Measurements from ENCODE around the gene STXBP2.
"Not testable (repeated sequence)": the region's sequence is repeated elsewhere in the genome, so short reads cannot be mapped to it uniquely, and the experiment has no call there.

Gene STXBP2

DNA sequence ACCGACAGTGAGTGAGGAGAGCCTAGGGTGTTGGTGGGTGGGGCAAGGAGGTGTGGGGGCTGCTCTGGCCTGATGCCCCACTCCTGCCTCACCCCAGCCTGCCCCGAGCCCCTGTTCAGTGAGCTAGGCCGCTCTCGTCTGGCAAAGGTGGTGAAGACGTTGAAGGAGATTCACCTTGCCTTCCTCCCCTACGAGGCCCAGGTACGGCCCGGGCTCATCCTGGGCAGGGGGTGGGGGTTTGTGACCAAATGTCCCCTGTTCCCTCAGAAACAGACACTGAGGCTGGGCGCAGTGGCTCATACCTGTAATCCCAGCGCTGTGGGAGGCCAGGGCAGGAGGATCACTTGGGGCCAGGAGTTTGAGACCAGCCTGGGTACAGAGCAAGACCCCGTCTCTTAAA is 3.9 kb downstream of the STXBP2 start:
- TF ChIP-seq CTCF (IDR thresholded peaks at IDR 0.05) = no peak
- Histone ChIP-seq H3K9ac (no peak overlapping the region), H3K36me3 (ENCODE audit: control insufficient read depth, insufficient read depth, low read length) (no peaks in the 10 kb centered on the region), H2AFZ (no peak overlapping the region), H3K4me1 (no peaks in the 10 kb centered on the region), H3K27me3 (ENCODE audit: control insufficient read depth, insufficient read depth, low read length) (no peaks in the 10 kb centered on the region), H3K27ac (no peak overlapping the region), H3K4me2 (ENCODE audit: low read length) (no peak overlapping the region), H3K4me3 (ENCODE audit: low read depth, low read length) (no peak overlapping the region), H3K79me2 (no peaks in the 10 kb centered on the region), H3K9me3 (ENCODE audit: control insufficient read depth, low read length) (no peaks in the 10 kb centered on the region)

DNA sequence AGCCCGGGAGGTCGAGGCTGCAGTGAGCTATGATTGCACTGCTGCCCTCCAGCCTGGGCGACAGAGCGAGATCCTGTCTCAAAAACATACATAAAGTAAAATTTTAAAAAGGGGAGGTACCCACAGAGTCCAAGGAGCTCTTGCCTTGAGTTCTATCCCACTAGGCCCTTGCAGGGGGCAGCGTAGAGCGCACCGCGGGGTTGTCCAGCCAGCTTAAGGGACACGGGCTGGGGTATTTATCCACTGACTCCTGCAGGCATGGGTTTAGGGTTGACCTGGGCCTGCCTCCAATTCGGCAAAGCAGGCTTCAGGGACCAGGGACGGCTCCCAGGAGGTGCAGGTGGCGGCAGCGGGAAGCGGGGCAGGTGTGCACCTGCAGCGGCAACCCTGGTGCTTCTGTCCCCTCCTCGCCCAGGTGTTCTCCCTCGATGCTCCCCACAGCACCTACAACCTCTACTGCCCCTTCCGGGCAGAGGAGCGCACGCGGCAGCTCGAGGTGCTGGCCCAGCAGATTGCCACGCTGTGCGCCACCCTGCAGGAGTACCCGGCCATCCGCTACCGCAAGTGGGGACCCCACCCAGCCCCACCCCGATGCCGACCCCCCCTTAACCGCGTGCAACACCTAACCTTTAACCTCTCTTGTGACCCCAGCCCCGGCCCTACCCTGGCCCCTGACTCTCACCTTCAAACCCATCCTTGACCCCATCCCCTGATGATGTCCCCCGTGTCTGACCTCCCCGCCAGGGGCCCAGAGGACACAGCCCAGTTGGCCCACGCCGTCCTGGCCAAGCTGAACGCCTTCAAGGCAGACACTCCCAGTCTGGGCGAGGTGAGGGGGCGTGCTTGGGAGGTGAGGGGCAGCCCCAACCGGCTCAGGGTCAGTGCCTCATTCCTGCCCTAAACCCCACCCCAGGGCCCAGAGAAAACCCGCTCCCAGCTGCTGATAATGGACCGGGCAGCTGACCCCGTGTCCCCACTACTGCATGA is 4.7 kb downstream of the STXBP2 start:
- Histone ChIP-seq H3K4me1 (no peaks in the 10 kb centered on the region), H3K79me2 (no peaks in the 10 kb centered on the region), H3K4me3 (ENCODE audit: low read depth, low read length) (no peak overlapping the region), H2AFZ (no peak overlapping the region), H3K9ac (no peak overlapping the region), H3K36me3 (ENCODE audit: control insufficient read depth, insufficient read depth, low read length) (no peaks in the 10 kb centered on the region), H3K9me3 (ENCODE audit: control insufficient read depth, low read length) (no peaks in the 10 kb centered on the region), H3K27me3 (ENCODE audit: control insufficient read depth, insufficient read depth, low read length) (no peaks in the 10 kb centered on the region), H3K27ac (no peak overlapping the region), H3K4me2 (ENCODE audit: low read length) (no peak overlapping the region)
- TF ChIP-seq CTCF (IDR thresholded peaks at IDR 0.05) = no peak

GRCh38 chr19:7642295-7643030 is 5.6 kb downstream of the STXBP2 start:
- no peaks in the 10 kb centered on the region for H3K79me2 ChIP-seq
- H3K9ac ChIP-seq = no peak overlapping the region
- H3K27ac ChIP-seq = no peak overlapping the region
- no peak overlapping the region for H3K4me3 ChIP-seq (ENCODE audit: low read depth, low read length)
- no peak overlapping the region for H2AFZ ChIP-seq
- no peaks in the 10 kb centered on the region for H3K4me1 ChIP-seq
- H3K4me2 ChIP-seq (ENCODE audit: low read length) = no peak overlapping the region
- no peaks in the 10 kb centered on the region for H3K9me3 ChIP-seq (ENCODE audit: control insufficient read depth, low read length)
- TF ChIP-seq CTCF (IDR thresholded peaks at IDR 0.05) = no peak
- no peaks in the 10 kb centered on the region for H3K36me3 ChIP-seq (ENCODE audit: control insufficient read depth, insufficient read depth, low read length)
- no peaks in the 10 kb centered on the region for H3K27me3 ChIP-seq (ENCODE audit: control insufficient read depth, insufficient read depth, low read length)

GRCh38 chr19:7643031-7643415 is 6.1 kb downstream of the STXBP2 start:
- no peaks in the 10 kb centered on the region for H3K27me3 ChIP-seq (ENCODE audit: control insufficient read depth, insufficient read depth, low read length)
- no peak overlapping the region for H3K4me2 ChIP-seq (ENCODE audit: low read length)
- H3K9ac ChIP-seq = no peak overlapping the region
- no peaks in the 10 kb centered on the region for H3K4me1 ChIP-seq
- H3K36me3 ChIP-seq (ENCODE audit: control insufficient read depth, insufficient read depth, low read length) = no peaks in the 10 kb centered on the region
- H3K9me3 ChIP-seq (ENCODE audit: control insufficient read depth, low read length) = no peaks in the 10 kb centered on the region
- H2AFZ ChIP-seq = no peak overlapping the region
- no peak for TF ChIP-seq CTCF (IDR thresholded peaks at IDR 0.05)
- no peaks in the 10 kb centered on the region for H3K79me2 ChIP-seq
- H3K4me3 ChIP-seq (ENCODE audit: low read depth, low read length) = no peak overlapping the region
- no peak overlapping the region for H3K27ac ChIP-seq

DNA sequence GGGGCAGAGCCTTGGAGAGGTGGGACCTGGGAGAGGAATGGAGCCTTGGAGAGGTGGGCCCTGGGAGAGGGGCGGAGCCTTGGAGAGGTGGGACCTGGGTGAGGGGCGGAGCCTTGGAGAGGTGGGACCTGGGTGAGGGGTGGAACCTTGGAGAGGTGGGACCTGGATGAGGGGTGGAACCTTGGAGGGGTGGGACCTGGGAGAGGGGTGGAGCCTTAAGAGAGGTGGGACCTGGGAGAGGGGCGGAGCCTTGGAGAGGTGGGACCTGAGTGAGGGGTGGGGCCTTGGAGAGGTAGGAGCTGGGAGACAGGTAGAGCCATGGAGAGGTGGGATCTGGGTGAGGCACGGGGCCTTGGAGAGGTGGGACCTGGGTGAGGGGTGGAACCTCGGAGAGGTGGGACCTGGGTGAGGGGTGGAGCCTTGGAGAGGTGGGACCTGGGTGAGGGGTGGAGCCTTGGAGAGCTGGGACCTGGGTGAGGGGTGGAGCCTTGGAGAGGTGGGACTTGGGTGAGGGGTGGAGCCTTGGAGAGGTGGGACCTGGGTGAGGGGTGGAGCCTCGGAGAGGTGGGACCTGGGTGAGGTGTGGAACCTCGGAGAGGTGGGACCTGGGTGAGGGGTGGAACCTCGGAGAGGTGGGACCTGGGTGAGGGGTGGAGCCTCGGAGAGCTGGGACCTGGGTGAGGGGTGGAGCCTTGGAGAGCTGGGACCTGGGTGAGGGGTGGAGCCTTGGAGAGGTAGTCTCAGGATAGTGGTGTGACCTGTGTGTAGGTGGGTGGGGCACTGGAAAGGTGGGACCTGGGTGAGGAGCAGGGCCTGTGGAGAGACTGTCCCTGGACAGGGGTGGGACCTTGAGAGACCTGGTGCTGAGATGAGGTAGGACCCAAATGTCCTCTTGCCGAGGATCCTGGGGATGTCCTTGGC is 7.0 kb downstream of the STXBP2 start:
- not testable (repeated sequence) for H3K79me2 ChIP-seq; H3K4me2 ChIP-seq (ENCODE audit: low read length); H2AFZ ChIP-seq; H3K9me3 ChIP-seq (ENCODE audit: control insufficient read depth, low read length); H3K4me3 ChIP-seq (ENCODE audit: low read depth, low read length); H3K4me1 ChIP-seq; H3K27ac ChIP-seq; H3K36me3 ChIP-seq (ENCODE audit: control insufficient read depth, insufficient read depth, low read length); H3K27me3 ChIP-seq (ENCODE audit: control insufficient read depth, insufficient read depth, low read length); H3K9ac ChIP-seq

Data from parathyroid adenoma (tissue), 2 donors.